COR-L47 (cell line): ENCODE measurements around the gene HDGF.

Experiments used
- DNase-seq: peaks from one replicate; lab custom pipeline; 2025; lab: John Stamatoyannopoulos, UW

HDGF gene

GRCh38 chr1:156751451-156751756, at the start of gene HDGF:
TSS of gene HDGF (minus strand) at chr1:156751675. CDS start at chr1:156751429, 246 bp downstream.
- DNase-seq, result no peak

GRCh38 chr1:156797212-156797871, 45.9 kb upstream of the HDGF start:
- DNase-seq, result no peak

GRCh38 chr1:156796340-156797097, 45.0 kb upstream of the HDGF start:
- no peak for DNase-seq

- no peak for DNase-seq
Measured at GRCh38 chr1:156795787-156796186, 44.3 kb upstream of the HDGF start.

- DNase-seq, result no peak
Measured at GRCh38 chr1:156795374-156795733, 43.9 kb upstream of the HDGF start.

GRCh38 chr1:156794506-156795373, 43.3 kb upstream of the HDGF start:
- no peak for DNase-seq

- DNase-seq, result no peak
Measured at GRCh38 chr1:156789621-156790318, 38.3 kb upstream of the HDGF start.

GRCh38 chr1:156788136-156788535, 36.7 kb upstream of the HDGF start:
- no peak for DNase-seq

- no peak for DNase-seq
Measured at GRCh38 chr1:156786640-156787039, 35.2 kb upstream of the HDGF start.

- no peak for DNase-seq
Measured at GRCh38 chr1:156785458-156785857, 34.0 kb upstream of the HDGF start.

GRCh38 chr1:156781585-156782186, 30.2 kb upstream of the HDGF start:
- no peak for DNase-seq

- DNase-seq, result no peak
Measured at GRCh38 chr1:156777573-156777972, 26.1 kb upstream of the HDGF start.

GRCh38 chr1:156776942-156777341, 25.5 kb upstream of the HDGF start:
- no peak for DNase-seq

- DNase-seq, result no peak
Measured at GRCh38 chr1:156775799-156776198, 24.3 kb upstream of the HDGF start.

- no peak for DNase-seq
Measured at GRCh38 chr1:156773607-156774006, 22.1 kb upstream of the HDGF start.

GRCh38 chr1:156772728-156773497, 21.4 kb upstream of the HDGF start:
- no peak for DNase-seq

- DNase-seq, result no peak
Measured at GRCh38 chr1:156772222-156772621, 20.7 kb upstream of the HDGF start.

GRCh38 chr1:156768610-156769295, 17.3 kb upstream of the HDGF start:
- DNase-seq, result no peak

GRCh38 chr1:156767879-156768604, 16.6 kb upstream of the HDGF start:
- DNase-seq, result no peak
